Uterus (tissue), 2 donors: ENCODE results near the gene LCT.

ENCODE experiments used
- POLR2A ChIP-seq, 2 donors: fragments of 450-650 bp; IDR thresholded peaks; one replicate each; pipeline ENCODE4 v1.6.1; 2016; ENCODE audit warnings: antibody characterized with exemption in 2 of 2, mild to moderate bottlenecking in 1 of 2, moderate library complexity in 1 of 2
- TF ChIP-seq, protein P1 (sequence below), 4 experiments: fragments of 200-600 bp in 2 of 4; fragments of 450-650 bp in 2 of 4; sonication (generic) in 2 of 4; IDR thresholded peaks; one replicate each; pipeline ENCODE4 v1.5.1; 2016 to 2019; ENCODE audit warnings: antibody characterized with exemption in 4 of 4, mild to moderate bottlenecking in 2 of 4, moderate library complexity in 1 of 4

GRCh38 chr2:135825131-135825530 lies 11.9 kb downstream of the LCT start:
- no peak for TF ChIP-seq POLR2A (IDR thresholded peaks at IDR 0.05)
- TF ChIP-seq, protein P1, sequence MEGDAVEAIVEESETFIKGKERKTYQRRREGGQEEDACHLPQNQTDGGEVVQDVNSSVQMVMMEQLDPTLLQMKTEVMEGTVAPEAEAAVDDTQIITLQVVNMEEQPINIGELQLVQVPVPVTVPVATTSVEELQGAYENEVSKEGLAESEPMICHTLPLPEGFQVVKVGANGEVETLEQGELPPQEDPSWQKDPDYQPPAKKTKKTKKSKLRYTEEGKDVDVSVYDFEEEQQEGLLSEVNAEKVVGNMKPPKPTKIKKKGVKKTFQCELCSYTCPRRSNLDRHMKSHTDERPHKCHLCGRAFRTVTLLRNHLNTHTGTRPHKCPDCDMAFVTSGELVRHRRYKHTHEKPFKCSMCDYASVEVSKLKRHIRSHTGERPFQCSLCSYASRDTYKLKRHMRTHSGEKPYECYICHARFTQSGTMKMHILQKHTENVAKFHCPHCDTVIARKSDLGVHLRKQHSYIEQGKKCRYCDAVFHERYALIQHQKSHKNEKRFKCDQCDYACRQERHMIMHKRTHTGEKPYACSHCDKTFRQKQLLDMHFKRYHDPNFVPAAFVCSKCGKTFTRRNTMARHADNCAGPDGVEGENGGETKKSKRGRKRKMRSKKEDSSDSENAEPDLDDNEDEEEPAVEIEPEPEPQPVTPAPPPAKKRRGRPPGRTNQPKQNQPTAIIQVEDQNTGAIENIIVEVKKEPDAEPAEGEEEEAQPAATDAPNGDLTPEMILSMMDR (IDR thresholded peaks at IDR 0.05) = no peak
